Measurements from ENCODE around the gene CD320.
A peak's percentile ranks its signal among the peaks of the same experiment; 100 is the strongest.
"Not testable (repeated sequence)": the region's sequence is repeated elsewhere in the genome, so short reads cannot be mapped to it uniquely, and the experiment has no call there.

The CD320 gene

DNA sequence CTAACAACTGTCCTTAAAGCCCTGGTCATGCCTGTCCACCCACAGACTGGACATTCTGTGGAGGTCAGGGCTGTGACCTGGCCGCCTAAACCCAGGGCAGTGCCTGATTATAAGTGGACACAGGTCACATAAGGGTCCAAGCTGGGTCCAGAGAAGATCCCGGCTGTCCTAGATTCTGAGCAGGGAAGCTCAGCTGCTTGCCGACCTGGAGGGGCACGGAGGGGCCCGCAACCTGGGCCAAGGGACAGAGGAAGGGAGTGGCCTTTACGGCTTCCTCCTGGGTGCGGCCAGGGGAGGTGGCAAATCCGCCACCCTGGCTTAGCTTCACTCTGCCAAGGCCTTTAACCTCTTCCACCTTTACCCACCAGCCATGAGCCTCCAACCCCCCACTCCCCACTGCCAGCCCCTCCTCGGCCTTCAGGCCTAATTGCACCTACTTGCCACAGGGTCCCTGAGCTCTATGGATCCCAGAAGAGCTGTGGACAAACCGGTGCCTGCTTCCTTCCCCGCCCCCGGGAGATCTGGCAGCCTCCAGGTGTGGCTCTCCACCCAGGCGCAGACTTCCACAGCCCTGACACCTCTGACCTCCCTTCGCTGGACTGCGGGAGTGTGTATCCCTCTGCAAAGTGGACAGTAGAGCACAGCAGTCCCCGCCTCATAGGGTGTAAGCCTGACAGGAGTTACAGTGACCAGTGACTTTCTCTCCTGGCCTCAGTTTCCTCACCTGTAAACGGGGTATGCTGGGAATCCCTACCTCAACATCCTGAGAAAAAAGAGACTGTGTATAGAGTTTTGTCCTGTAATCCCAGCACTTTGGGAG lies 1.7 kb downstream of the CD320 start:
- Histone ChIP-seq H3K27me3 (ENCODE audit: control insufficient read depth in 1 of 2, insufficient read depth in 2 of 2, low read length in 2 of 2) (no peaks in the 10 kb centered on the region), H3K4me3 (ENCODE audit: low read depth in 1 of 2, low read length in 2 of 2) (peak overlapping the region in 1 of 2 donors; percentile 73), H3K27ac (ENCODE audit: low read depth, low read length) (no peak overlapping the region), H3K9me3 (ENCODE audit: control insufficient read depth in 1 of 2, low read length in 2 of 2) (no peaks in the 10 kb centered on the region), H3K4me1 (ENCODE audit: control insufficient read depth in 1 of 2, insufficient read depth in 2 of 2, low read length in 2 of 2) (peaks cover 15 to 31% of the 10 kb centered on the region in 2 donors), H3K36me3 (ENCODE audit: control insufficient read depth in 1 of 2, insufficient read depth in 2 of 2, low read length in 2 of 2) (peaks cover 8 to 20% of the 10 kb centered on the region in 2 donors), H3K9ac (ENCODE audit: low read depth in 1 of 2, low read length in 2 of 2) (peak overlapping the region in 1 of 2 donors; percentile 25)

DNA sequence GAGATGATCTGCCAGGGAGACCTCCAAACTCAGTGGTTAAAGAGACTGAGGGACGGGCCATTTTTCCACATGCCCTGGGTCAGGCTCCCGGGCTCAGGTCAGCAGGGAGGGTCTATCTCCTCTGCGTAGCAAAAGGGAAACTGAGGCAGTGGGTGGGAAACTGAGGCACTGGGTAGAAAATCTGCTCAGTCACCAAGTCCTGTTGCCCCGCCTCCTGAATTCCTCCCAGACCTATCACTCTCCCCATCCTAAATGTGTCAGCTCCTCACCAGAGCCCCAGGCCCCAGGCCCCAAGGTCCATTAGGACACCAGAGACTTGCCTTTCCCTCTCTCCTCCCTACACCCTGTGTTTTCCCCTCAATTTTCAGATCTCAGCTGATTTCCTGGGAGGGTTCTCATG lies 2.4 kb downstream of the CD320 start:
- no peak overlapping the region for H3K9ac ChIP-seq (ENCODE audit: low read depth in 1 of 2, low read length in 2 of 2)
- H3K4me1 ChIP-seq (ENCODE audit: control insufficient read depth in 1 of 2, insufficient read depth in 2 of 2, low read length in 2 of 2) = peaks cover 15 to 31% of the 10 kb centered on the region in 2 donors
- no peaks in the 10 kb centered on the region for H3K27me3 ChIP-seq (ENCODE audit: control insufficient read depth in 1 of 2, insufficient read depth in 2 of 2, low read length in 2 of 2)
- H3K27ac ChIP-seq (ENCODE audit: low read depth, low read length) = no peak overlapping the region
- H3K4me3 ChIP-seq (ENCODE audit: low read depth in 1 of 2, low read length in 2 of 2) = no peak overlapping the region
- H3K9me3 ChIP-seq (ENCODE audit: control insufficient read depth in 1 of 2, low read length in 2 of 2) = no peaks in the 10 kb centered on the region
- H3K36me3 ChIP-seq (ENCODE audit: control insufficient read depth in 1 of 2, insufficient read depth in 2 of 2, low read length in 2 of 2) = peaks cover 1 to 13% of the 10 kb centered on the region in 2 donors

DNA sequence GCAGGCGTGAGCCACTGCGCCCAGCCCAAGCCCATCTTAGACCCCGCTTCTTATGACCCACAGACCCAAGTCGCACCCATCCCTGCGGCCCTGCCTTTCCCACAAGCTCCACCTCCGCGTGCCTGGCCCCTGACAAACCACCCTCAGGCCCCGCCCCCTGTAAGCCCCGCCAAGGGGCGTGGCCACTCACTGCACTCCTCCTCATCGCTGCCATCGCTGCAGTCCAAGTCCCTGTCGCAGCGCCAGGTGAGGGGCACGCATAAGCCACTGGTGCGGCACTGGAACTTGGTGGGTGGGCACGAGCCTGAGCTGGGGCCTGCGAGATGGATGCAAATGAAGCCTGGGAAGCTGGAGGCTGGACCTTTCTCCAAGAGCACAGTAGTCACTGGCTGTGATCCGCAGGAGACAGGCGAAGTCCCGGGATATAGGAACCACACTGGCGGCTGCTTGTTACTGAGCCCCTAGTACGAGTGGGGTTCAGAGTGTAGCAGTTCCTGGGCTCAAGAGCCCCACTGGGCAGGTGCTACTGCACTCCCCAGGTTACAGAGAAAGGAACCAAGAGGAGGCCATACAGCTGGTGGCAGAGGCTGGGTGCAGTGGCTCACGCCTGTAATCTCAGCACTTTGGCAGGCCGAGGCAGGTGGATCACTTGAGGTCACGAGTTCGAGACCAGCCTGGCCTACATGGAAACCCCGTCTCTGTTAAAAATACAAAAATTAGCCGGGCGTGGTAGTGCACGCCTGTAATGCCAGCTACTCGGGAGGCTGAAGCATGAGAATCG lies 3.1 kb downstream of the CD320 start:
- no peaks in the 10 kb centered on the region for H3K9me3 ChIP-seq (ENCODE audit: control insufficient read depth in 1 of 2, low read length in 2 of 2)
- H3K36me3 ChIP-seq (ENCODE audit: control insufficient read depth in 1 of 2, insufficient read depth in 2 of 2, low read length in 2 of 2) = peaks cover 0 to 8% of the 10 kb centered on the region in 2 donors
- H3K4me1 ChIP-seq (ENCODE audit: control insufficient read depth in 1 of 2, insufficient read depth in 2 of 2, low read length in 2 of 2) = peaks cover 15 to 31% of the 10 kb centered on the region in 2 donors

DNA sequence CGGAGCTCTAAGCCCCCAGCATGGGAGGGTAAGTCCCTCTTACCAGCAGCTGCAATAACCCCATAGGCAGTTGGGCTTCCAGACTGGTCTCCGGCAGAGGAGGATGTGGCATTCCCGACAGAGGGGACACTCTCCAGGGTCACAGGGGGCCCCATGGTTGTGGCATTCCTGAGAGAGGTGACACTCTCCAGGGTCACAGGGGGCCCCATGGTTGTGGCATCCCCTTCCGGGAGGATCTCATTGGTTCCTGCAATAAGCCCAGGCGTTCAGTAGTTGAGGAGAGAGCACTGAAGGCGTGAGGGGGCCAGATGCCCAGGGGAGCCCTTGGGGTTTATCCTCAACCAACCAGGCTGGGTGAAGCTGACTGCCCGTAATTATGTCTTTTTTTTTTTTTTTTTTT lies 5.4 kb downstream of the CD320 start:
- peaks cover 13 to 18% of the 10 kb centered on the region in 2 donors for H3K4me1 ChIP-seq (ENCODE audit: control insufficient read depth in 1 of 2, insufficient read depth in 2 of 2, low read length in 2 of 2)
- H3K36me3 ChIP-seq (ENCODE audit: control insufficient read depth in 1 of 2, insufficient read depth in 2 of 2, low read length in 2 of 2) = peaks cover 0 to 3% of the 10 kb centered on the region in 2 donors
- no peak overlapping the region for H3K27ac ChIP-seq (ENCODE audit: low read depth, low read length)
- no peak overlapping the region for H3K4me3 ChIP-seq (ENCODE audit: low read depth in 1 of 2, low read length in 2 of 2)
- H3K9ac ChIP-seq (ENCODE audit: low read depth in 1 of 2, low read length in 2 of 2) = no peak overlapping the region
- H3K27me3 ChIP-seq (ENCODE audit: control insufficient read depth in 1 of 2, insufficient read depth in 2 of 2, low read length in 2 of 2) = no peaks in the 10 kb centered on the region
- no peaks in the 10 kb centered on the region for H3K9me3 ChIP-seq (ENCODE audit: control insufficient read depth in 1 of 2, low read length in 2 of 2)

More for the DNA sequence above, 3.1 kb downstream of the CD320 start:
- H3K27me3 ChIP-seq (ENCODE audit: control insufficient read depth in 1 of 2, insufficient read depth in 2 of 2, low read length in 2 of 2) = no peaks in the 10 kb centered on the region
- H3K4me3 ChIP-seq (ENCODE audit: low read depth in 1 of 2, low read length in 2 of 2) = no peak overlapping the region
- H3K9ac ChIP-seq (ENCODE audit: low read depth in 1 of 2, low read length in 2 of 2) = no peak overlapping the region
- no peak overlapping the region for H3K27ac ChIP-seq (ENCODE audit: low read depth, low read length)

DNA sequence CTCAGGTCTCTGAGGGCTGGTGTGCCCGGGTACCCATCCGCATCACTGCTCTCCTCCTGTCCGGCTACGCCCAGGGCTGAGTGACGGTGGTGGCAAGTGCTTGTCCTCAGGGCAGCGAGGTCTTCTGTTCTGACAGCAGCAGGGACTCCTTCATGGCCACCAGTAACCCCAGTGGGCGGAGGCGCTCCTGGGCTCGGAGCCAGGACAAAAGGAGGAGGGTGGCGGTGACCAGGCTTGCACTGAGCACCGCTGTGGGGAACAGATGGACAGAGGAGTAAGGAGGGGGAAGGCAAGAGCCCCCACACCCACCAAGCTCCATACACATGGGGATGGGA lies 5.8 kb downstream of the CD320 start:
- peaks cover 9 to 14% of the 10 kb centered on the region in 2 donors for H3K4me1 ChIP-seq (ENCODE audit: control insufficient read depth in 1 of 2, insufficient read depth in 2 of 2, low read length in 2 of 2)
- no peak overlapping the region for H3K9ac ChIP-seq (ENCODE audit: low read depth in 1 of 2, low read length in 2 of 2)
- H3K27ac ChIP-seq (ENCODE audit: low read depth, low read length) = no peak overlapping the region
- no peaks in the 10 kb centered on the region for H3K27me3 ChIP-seq (ENCODE audit: control insufficient read depth in 1 of 2, insufficient read depth in 2 of 2, low read length in 2 of 2)
- H3K36me3 ChIP-seq (ENCODE audit: control insufficient read depth in 1 of 2, insufficient read depth in 2 of 2, low read length in 2 of 2) = peaks cover 0 to 3% of the 10 kb centered on the region in 2 donors
- no peak overlapping the region for H3K4me3 ChIP-seq (ENCODE audit: low read depth in 1 of 2, low read length in 2 of 2)
- no peaks in the 10 kb centered on the region for H3K9me3 ChIP-seq (ENCODE audit: control insufficient read depth in 1 of 2, low read length in 2 of 2)

DNA sequence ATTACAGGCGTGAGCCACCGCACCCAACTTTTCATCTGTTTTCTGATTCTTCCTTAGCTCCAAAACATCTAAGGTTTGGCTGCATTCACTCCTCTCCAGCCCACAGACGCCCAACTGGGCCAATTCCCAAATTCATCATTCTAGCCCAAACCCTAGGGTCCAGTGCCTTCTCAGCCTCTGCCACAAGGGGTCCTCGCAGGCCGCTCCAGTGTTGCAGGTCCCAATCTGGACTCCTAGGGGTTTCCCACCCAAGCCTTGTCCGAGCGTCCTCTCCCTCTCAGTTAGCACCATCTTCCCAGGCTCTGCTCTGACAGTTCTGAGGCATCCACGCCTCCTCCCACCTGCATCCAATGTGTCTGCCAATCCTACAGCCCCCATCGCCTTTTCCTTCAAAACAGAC lies 16.8 kb downstream of the CD320 start:
- H3K9ac ChIP-seq (ENCODE audit: low read depth in 1 of 2, low read length in 2 of 2); H3K4me1 ChIP-seq (ENCODE audit: control insufficient read depth in 1 of 2, insufficient read depth in 2 of 2, low read length in 2 of 2); H3K27ac ChIP-seq (ENCODE audit: low read depth, low read length); H3K36me3 ChIP-seq (ENCODE audit: control insufficient read depth in 1 of 2, insufficient read depth in 2 of 2, low read length in 2 of 2); H3K27me3 ChIP-seq (ENCODE audit: control insufficient read depth in 1 of 2, insufficient read depth in 2 of 2, low read length in 2 of 2); H3K4me3 ChIP-seq (ENCODE audit: low read depth in 1 of 2, low read length in 2 of 2); H3K9me3 ChIP-seq (ENCODE audit: control insufficient read depth in 1 of 2, low read length in 2 of 2): not testable (repeated sequence)

DNA sequence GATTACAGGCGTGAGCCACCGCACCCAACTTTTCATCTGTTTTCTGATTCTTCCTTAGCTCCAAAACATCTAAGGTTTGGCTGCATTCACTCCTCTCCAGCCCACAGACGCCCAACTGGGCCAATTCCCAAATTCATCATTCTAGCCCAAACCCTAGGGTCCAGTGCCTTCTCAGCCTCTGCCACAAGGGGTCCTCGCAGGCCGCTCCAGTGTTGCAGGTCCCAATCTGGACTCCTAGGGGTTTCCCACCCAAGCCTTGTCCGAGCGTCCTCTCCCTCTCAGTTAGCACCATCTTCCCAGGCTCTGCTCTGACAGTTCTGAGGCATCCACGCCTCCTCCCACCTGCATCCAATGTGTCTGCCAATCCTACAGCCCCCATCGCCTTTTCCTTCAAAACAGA lies 31.6 kb downstream of the CD320 start:
- not testable (repeated sequence) for H3K9me3 ChIP-seq (ENCODE audit: control insufficient read depth in 1 of 2, low read length in 2 of 2); H3K4me1 ChIP-seq (ENCODE audit: control insufficient read depth in 1 of 2, insufficient read depth in 2 of 2, low read length in 2 of 2); H3K27me3 ChIP-seq (ENCODE audit: control insufficient read depth in 1 of 2, insufficient read depth in 2 of 2, low read length in 2 of 2); H3K9ac ChIP-seq (ENCODE audit: low read depth in 1 of 2, low read length in 2 of 2); H3K4me3 ChIP-seq (ENCODE audit: low read depth in 1 of 2, low read length in 2 of 2); H3K27ac ChIP-seq (ENCODE audit: low read depth, low read length); H3K36me3 ChIP-seq (ENCODE audit: control insufficient read depth in 1 of 2, insufficient read depth in 2 of 2, low read length in 2 of 2)

DNA sequence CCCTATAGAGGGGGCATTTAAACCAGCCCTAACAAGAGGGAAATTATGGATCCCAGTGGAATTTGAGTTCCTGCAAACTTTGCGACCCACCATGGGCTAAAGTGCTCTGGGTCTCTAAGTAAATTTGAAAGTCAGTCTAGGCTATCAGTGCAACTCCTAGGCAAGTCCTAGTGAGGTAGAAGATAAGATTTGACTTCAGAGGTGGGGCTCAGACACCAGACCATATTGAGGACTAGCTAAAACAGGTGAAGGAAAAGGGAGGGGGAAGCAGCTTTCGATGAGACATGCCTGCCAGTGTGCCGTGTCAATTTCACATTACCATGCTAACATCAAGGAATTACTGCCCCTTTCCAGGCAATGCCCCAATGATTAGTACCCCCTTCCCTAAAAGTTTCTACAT lies 38.4 kb downstream of the CD320 start:
- Histone ChIP-seq H3K27me3 (ENCODE audit: control insufficient read depth in 1 of 2, insufficient read depth in 2 of 2, low read length in 2 of 2) (no peaks in the 10 kb centered on the region), H3K4me3 (ENCODE audit: low read depth in 1 of 2, low read length in 2 of 2) (no peak overlapping the region), H3K9ac (ENCODE audit: low read depth in 1 of 2, low read length in 2 of 2) (no peak overlapping the region), H3K4me1 (ENCODE audit: control insufficient read depth in 1 of 2, insufficient read depth in 2 of 2, low read length in 2 of 2) (peaks cover 6% of the 10 kb centered on the region in 2 donors), H3K9me3 (ENCODE audit: control insufficient read depth in 1 of 2, low read length in 2 of 2) (no peaks in the 10 kb centered on the region), H3K27ac (ENCODE audit: low read depth, low read length) (no peak overlapping the region), H3K36me3 (ENCODE audit: control insufficient read depth in 1 of 2, insufficient read depth in 2 of 2, low read length in 2 of 2) (no peaks in the 10 kb centered on the region)

DNA sequence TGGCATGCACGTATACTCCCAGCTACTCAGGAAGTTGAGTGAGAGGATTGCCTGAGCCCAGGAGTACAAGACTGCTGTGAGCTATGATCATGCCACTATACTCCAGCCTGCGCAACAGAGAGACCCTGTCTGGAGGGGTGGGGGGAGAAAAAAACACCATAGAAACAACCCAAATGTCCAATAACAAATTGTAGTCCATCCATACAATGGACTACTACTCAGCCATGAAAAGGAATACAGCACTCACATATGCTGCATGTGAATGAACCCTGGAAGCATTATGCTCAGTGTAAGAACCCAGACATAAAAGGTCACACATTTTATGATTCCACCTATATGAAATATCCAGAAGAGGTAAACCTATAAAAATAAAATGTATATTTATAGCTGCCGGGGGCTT lies 42.3 kb downstream of the CD320 start:
- H3K4me3 ChIP-seq (ENCODE audit: low read depth in 1 of 2, low read length in 2 of 2) = no peak overlapping the region
- peaks cover 6% of the 10 kb centered on the region in 2 donors for H3K4me1 ChIP-seq (ENCODE audit: control insufficient read depth in 1 of 2, insufficient read depth in 2 of 2, low read length in 2 of 2)
- no peaks in the 10 kb centered on the region for H3K36me3 ChIP-seq (ENCODE audit: control insufficient read depth in 1 of 2, insufficient read depth in 2 of 2, low read length in 2 of 2)
- no peaks in the 10 kb centered on the region for H3K27me3 ChIP-seq (ENCODE audit: control insufficient read depth in 1 of 2, insufficient read depth in 2 of 2, low read length in 2 of 2)
- H3K9ac ChIP-seq (ENCODE audit: low read depth in 1 of 2, low read length in 2 of 2) = no peak overlapping the region
- H3K9me3 ChIP-seq (ENCODE audit: control insufficient read depth in 1 of 2, low read length in 2 of 2) = no peaks in the 10 kb centered on the region
- no peak overlapping the region for H3K27ac ChIP-seq (ENCODE audit: low read depth, low read length)

DNA sequence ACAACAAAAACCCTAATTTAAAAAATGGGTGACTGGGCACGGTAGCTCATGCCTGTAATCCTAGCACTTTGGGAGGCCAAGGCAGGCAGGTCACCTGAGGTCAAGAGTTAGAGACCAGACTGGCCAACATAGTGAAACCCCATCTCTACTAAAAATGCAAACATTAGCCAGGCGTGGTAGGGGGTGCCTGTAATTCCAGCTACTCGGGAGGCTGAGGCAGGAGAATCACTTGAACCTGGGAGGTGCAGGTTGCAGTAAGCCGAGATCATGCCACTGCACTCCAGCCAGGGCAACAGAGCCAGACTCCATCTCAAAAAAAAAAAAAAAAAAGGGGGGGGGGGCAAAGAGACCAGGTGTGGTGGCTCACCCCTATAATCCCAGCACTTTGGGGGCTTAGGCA lies 43.9 kb downstream of the CD320 start:
- not testable (repeated sequence) for H3K36me3 ChIP-seq (ENCODE audit: control insufficient read depth in 1 of 2, insufficient read depth in 2 of 2, low read length in 2 of 2); H3K4me3 ChIP-seq (ENCODE audit: low read depth in 1 of 2, low read length in 2 of 2); H3K9me3 ChIP-seq (ENCODE audit: control insufficient read depth in 1 of 2, low read length in 2 of 2); H3K4me1 ChIP-seq (ENCODE audit: control insufficient read depth in 1 of 2, insufficient read depth in 2 of 2, low read length in 2 of 2); H3K27ac ChIP-seq (ENCODE audit: low read depth, low read length); H3K27me3 ChIP-seq (ENCODE audit: control insufficient read depth in 1 of 2, insufficient read depth in 2 of 2, low read length in 2 of 2); H3K9ac ChIP-seq (ENCODE audit: low read depth in 1 of 2, low read length in 2 of 2)
